Immature natural killer cell (primary cell): ENCODE results near the gene COLEC12. TPM values are rescaled to one million over a fixed set of nuclear protein-coding genes. Genes with fewer than 3 reads are reported as not detected.

Source experiments
- DNase-seq, 3 donors: peaks; one replicate each; pipeline ENCODE4 v3.0.0; 2022; ENCODE audit warnings: mixed read lengths in 1 of 3
- H3K27ac Mint-ChIP-seq, 6 donors: one replicate each; pipeline ENCODE4 v1.8.0; 2020; ENCODE audit warnings: mixed read lengths in 6 of 6, mild to moderate bottlenecking in 5 of 6, inconsistent platforms in 4 of 6, moderate library complexity in 3 of 6
- H3K27me3 Mint-ChIP-seq, 3 donors: one replicate each; pipeline ENCODE4 v1.8.0; 2020 to 2021; ENCODE audit warnings: low read depth in 3 of 3, mild to moderate bottlenecking in 3 of 3, mixed read lengths in 3 of 3, moderate library complexity in 3 of 3, inconsistent platforms in 1 of 3
- H3K36me3 Mint-ChIP-seq, 3 donors: one replicate each; pipeline ENCODE4 v1.8.0; 2020; ENCODE audit warnings: mixed read lengths in 3 of 3, inconsistent platforms in 2 of 3, mild to moderate bottlenecking in 2 of 3
- H3K4me1 Mint-ChIP-seq, 2 donors: one replicate each; pipeline ENCODE4 v1.8.0; 2020; ENCODE audit warnings: inconsistent platforms in 2 of 2, mild to moderate bottlenecking in 2 of 2, mixed read lengths in 2 of 2, moderate library complexity in 1 of 2
- H3K4me3 Mint-ChIP-seq, 5 donors: one replicate each; pipeline ENCODE4 v1.8.0; 2020; ENCODE audit warnings: mild to moderate bottlenecking in 5 of 5, mixed read lengths in 5 of 5, inconsistent platforms in 3 of 5, moderate library complexity in 3 of 5
- H3K9me3 Mint-ChIP-seq, 6 donors: one replicate each; pipeline ENCODE4 v1.8.0; 2020; ENCODE audit warnings: mild to moderate bottlenecking in 6 of 6, mixed read lengths in 6 of 6, inconsistent platforms in 4 of 6, moderate library complexity in 3 of 6
- polyA plus RNA-seq, 3 donors: library from polyadenylated mRNA; unstranded; fragments of 300-500 nt; fragmentation: Illumina TruSeq; gene quantifications; one replicate each; pipeline ENCODE4 v1.2.3, GENCODE V29; 2021

The COLEC12 gene
- polyA plus RNA-seq, 3 donors from 2014 or later, result not detected

DNA sequence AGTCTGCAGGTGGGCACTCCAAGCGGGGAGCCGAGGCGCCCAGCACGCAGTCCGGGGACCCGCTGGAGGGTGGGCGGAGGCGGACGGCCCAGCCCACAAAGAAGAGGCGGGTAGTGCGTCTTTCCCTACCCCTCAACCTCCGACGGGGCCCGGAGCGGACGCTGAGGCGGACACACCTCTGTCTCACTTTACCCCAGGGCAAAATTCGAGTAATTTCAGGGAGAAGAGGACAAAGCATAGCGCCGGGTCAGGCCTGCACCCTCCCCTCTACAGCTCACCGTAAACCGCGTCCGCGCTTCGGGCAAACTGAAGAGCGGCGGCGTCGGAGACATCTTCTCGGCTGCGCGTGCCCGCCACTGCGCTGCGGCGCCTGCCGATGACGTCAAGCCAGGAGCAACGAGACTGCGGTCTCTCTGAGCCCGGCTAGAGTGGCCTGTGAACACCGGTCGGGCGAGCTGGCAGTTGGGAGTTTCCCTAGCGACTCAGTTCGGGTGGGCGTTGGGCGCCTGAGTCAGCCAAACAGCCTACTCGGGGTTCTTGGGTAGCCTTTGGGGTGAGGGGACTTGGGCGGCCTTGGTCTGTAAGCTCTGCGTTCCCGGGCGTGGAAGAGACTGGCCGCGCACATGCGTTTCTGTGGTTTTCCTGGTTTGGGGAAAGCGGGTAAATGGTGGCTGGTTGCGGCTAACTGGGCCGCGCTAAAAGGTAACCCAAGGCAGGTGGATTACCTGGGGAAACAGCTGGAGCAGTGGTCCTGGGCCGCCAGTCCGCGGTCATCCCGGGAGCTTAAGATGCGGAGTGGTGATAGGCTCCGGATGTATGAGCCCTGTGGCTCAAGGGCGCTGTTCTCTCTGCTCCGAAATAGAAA, 232.6 kb downstream of the COLEC12 start, which contains the start of gene THOC1:
Gene THOC1, minus strand, starts transcription at position 360 of the 865 bp plus-strand sequence. Its CDS starts 28 bp downstream, at position 332.
- peak; percentile 93 to 94 (median 94) for DNase-seq
- Mint-ChIP-seq H3K27ac (peak within 1 kb of the TSS; percentile 98 to 100 (median 99)), H3K9me3 (no peaks in the 10 kb centered on the region), H3K4me1 (peaks cover 31 to 39% of the 10 kb centered on the region in 2 donors), H3K4me3 (peak within 1 kb of the TSS; percentile 97 to 99 (median 98)), H3K27me3 (peaks cover 12 to 16% (median 15%) of the 10 kb centered on the region in 3 donors), H3K36me3 (peaks cover 4 to 13% (median 5%) of the 10 kb centered on the region in 3 donors)

DNA sequence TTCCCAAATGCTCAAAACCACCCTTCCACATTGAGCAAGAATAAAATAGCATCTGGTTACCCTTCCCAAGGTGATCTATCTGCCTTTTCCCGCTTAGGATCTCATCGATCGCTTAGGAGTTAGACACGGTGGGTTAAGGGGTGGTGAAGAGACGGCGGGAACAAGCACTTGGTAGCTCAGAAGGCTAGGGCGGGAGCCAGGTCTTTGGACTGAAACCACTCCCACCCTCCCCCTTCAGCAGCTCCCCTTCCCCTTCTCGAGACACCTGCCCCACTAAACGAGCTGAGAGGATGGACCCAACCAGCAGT, 233.2 kb downstream of the COLEC12 start:
- no peak for DNase-seq
- Mint-ChIP-seq H3K27ac (peak overlapping the region; percentile 98 to 100 (median 99)), H3K36me3 (peaks cover 4 to 13% (median 5%) of the 10 kb centered on the region in 3 donors), H3K9me3 (no peaks in the 10 kb centered on the region), H3K27me3 (peaks cover 12 to 16% (median 15%) of the 10 kb centered on the region in 3 donors), H3K4me3 (peak overlapping the region; percentile 97 to 99 (median 98)), H3K4me1 (peaks cover 31 to 39% of the 10 kb centered on the region in 2 donors)

Other genes starting within 250 kb of the COLEC12 start
- gene THOC1, start 232.7 kb downstream of the COLEC12 start, polyA plus RNA-seq, result 10 to 100 TPM in 2 of 3 donors, 1 to 10 TPM in 1; 7.6 to 20.3 (median 14.7) TPM
- not detected for gene CETN1, start 79.7 kb upstream of the COLEC12 start, polyA plus RNA-seq
- gene CLUL1, start 96.3 kb upstream of the COLEC12 start, polyA plus RNA-seq, result under 1 TPM in 1 of 3 donors, not detected in 2; 0.24 TPM
- 10 to 100 TPM; 12.6 to 16.9 (median 14.5) TPM for gene TYMS, start 157.0 kb upstream of the COLEC12 start, polyA plus RNA-seq
- 1 to 10 TPM; 1.9 to 8.0 (median 4.3) TPM for gene ENOSF1, start 211.9 kb upstream of the COLEC12 start, polyA plus RNA-seq